HepG2 (cell line): ENCODE data around the gene SYCE3. TPM values are rescaled to one million over a fixed set of nuclear protein-coding genes. Genes with fewer than 3 reads are reported as not detected.

Experiments
- AKAP8 ChIP-seq: sonication (generic); formaldehyde crosslinking; IDR thresholded peaks from 2 replicates; pipeline ENCODE4 v1.5.1; 2020; ENCODE audit warnings: mild to moderate bottlenecking, missing genetic modification reagents
- ASH2L ChIP-seq: fragments of 300-600, 200-600 bp; sonication (generic); IDR thresholded peaks from 2 replicates; pipeline ENCODE4 v1.7.0; 2017; ENCODE audit warnings: low read depth, mild to moderate bottlenecking, moderate library complexity, mixed read lengths, low read length; ENCODE audit not compliant: insufficient read length
- ATF7-NPFF ChIP-seq: sonication (generic); formaldehyde crosslinking; IDR thresholded peaks from 2 replicates; pipeline ENCODE4 v1.8.1; 2023; ENCODE audit warnings: mild to moderate bottlenecking, low read depth, missing genetic modification reagents, moderate library complexity
- CBX1 ChIP-seq: IDR thresholded peaks from one replicate; pipeline ENCODE4 v1.6.1; 2016; ENCODE audit warnings: antibody characterized with exemption, low read depth
- DBP ChIP-seq: sonication (generic); formaldehyde crosslinking; IDR thresholded peaks from 2 replicates; pipeline ENCODE4 v1.4.0; 2020; ENCODE audit warnings: missing genetic modification reagents; ENCODE audit errors: not compliant biosample characterization
- FOXM1 ChIP-seq: sonication (generic); formaldehyde crosslinking; IDR thresholded peaks from 2 replicates; pipeline ENCODE4 v1.5.0; 2020; ENCODE audit warnings: missing genetic modification reagents
- HOXA3 ChIP-seq: sonication (generic); formaldehyde crosslinking; IDR thresholded peaks from 2 replicates; pipeline ENCODE4 v1.5.0; 2020; ENCODE audit warnings: missing genetic modification reagents
- HOXA7 ChIP-seq: sonication (generic); formaldehyde crosslinking; IDR thresholded peaks from 2 replicates; pipeline ENCODE4 v1.8.1; 2022; ENCODE audit warnings: mild to moderate bottlenecking, missing genetic modification reagents, moderate library complexity
- IRF2 ChIP-seq: IDR thresholded peaks from 2 replicates; pipeline ENCODE4 v1.6.1; 2018; ENCODE audit warnings: missing genetic modification reagents, missing compliant biosample characterization
- KDM1A ChIP-seq: IDR thresholded peaks from 2 replicates; pipeline ENCODE4 v1.6.1; 2016; ENCODE audit warnings: missing compliant biosample characterization
- KDM4B ChIP-seq: sonication (generic); formaldehyde crosslinking; IDR thresholded peaks from 2 replicates; pipeline ENCODE4 v1.4.0; 2020; ENCODE audit warnings: missing genetic modification reagents
- NFIB ChIP-seq: sonication (generic); formaldehyde crosslinking; IDR thresholded peaks from 2 replicates; pipeline ENCODE4 v1.9.0; 2021; ENCODE audit warnings: missing genetic modification reagents, mild to moderate bottlenecking, borderline replicate concordance
- POGZ ChIP-seq: sonication (generic); formaldehyde crosslinking; IDR thresholded peaks from 2 replicates; pipeline ENCODE4 v1.4.0; 2020; ENCODE audit warnings: mild to moderate bottlenecking, missing genetic modification reagents
- SRSF1 ChIP-seq: fragments of 200-400 bp; formaldehyde crosslinking; optimal IDR thresholded peaks from 2 replicates; pipeline ENCODE3; 2017; ENCODE audit warnings: mild to moderate bottlenecking, low read depth, low read length, moderate library complexity
- TEAD3 ChIP-seq: optimal IDR thresholded peaks from 2 replicates; pipeline ENCODE3; 2016; ENCODE audit warnings: borderline replicate concordance
- TFAP4 ChIP-seq: sonication (generic); IDR thresholded peaks from 2 replicates; pipeline ENCODE4 v1.6.1; 2016; ENCODE audit warnings: low read depth, borderline replicate concordance
- ZBTB20 ChIP-seq: sonication (generic); formaldehyde crosslinking; IDR thresholded peaks from 2 replicates; pipeline ENCODE4 v1.8.1; 2023; ENCODE audit warnings: missing genetic modification reagents, low read depth, mild to moderate bottlenecking, borderline replicate concordance
- ZBTB37 ChIP-seq: sonication (generic); formaldehyde crosslinking; IDR thresholded peaks from 2 replicates; pipeline ENCODE4 v1.4.0; 2020; ENCODE audit warnings: mild to moderate bottlenecking, missing genetic modification reagents
- ZBTB8A ChIP-seq: sonication (generic); formaldehyde crosslinking; IDR thresholded peaks from 2 replicates; pipeline ENCODE4 v1.4.0; 2020; ENCODE audit warnings: mild to moderate bottlenecking, low read depth, missing genetic modification reagents, borderline replicate concordance
- ZFP36L1 ChIP-seq: sonication (generic); formaldehyde crosslinking; IDR thresholded peaks from 2 replicates; pipeline ENCODE4 v1.8.0; 2022; ENCODE audit warnings: mild to moderate bottlenecking, missing genetic modification reagents, moderate library complexity
- ZKSCAN8 ChIP-seq: IDR thresholded peaks from 2 replicates; pipeline ENCODE4 v1.6.1; 2016; ENCODE audit warnings: borderline replicate concordance, missing genetic modification reagents, missing compliant biosample characterization
- ZNF280B ChIP-seq: sonication (generic); formaldehyde crosslinking; IDR thresholded peaks from 2 replicates; pipeline ENCODE4 v1.5.0; 2020; ENCODE audit warnings: missing genetic modification reagents, mild to moderate bottlenecking, borderline replicate concordance
- ZNF30 ChIP-seq: sonication (generic); formaldehyde crosslinking; IDR thresholded peaks from 2 replicates; pipeline ENCODE4 v1.5.0; 2020; ENCODE audit warnings: mild to moderate bottlenecking, missing genetic modification reagents
- ZNF337 ChIP-seq: sonication (generic); formaldehyde crosslinking; IDR thresholded peaks from 2 replicates; pipeline ENCODE4 v1.5.1; 2020; ENCODE audit warnings: missing genetic modification reagents, low read depth, mild to moderate bottlenecking, borderline replicate concordance
- ZNF564 ChIP-seq: sonication (generic); formaldehyde crosslinking; IDR thresholded peaks from 2 replicates; pipeline ENCODE4 v1.8.1; 2023; ENCODE audit warnings: mild to moderate bottlenecking, missing genetic modification reagents
- ZNF724P ChIP-seq: sonication (generic); formaldehyde crosslinking; IDR thresholded peaks from 2 replicates; pipeline ENCODE4 v1.8.0; 2022; ENCODE audit warnings: missing genetic modification reagents, borderline replicate concordance
- ZNF746 ChIP-seq: sonication (generic); formaldehyde crosslinking; IDR thresholded peaks from 2 replicates; pipeline ENCODE4 v1.8.0; 2022; ENCODE audit warnings: mild to moderate bottlenecking, missing genetic modification reagents
- ZNF839 ChIP-seq: sonication (generic); formaldehyde crosslinking; IDR thresholded peaks from 2 replicates; pipeline ENCODE4 v1.4.0; 2020; ENCODE audit warnings: missing genetic modification reagents, mild to moderate bottlenecking, borderline replicate concordance
- ZSCAN31 ChIP-seq: sonication (generic); formaldehyde crosslinking; IDR thresholded peaks from 2 replicates; pipeline ENCODE4 v1.5.0; 2020; ENCODE audit warnings: low read depth, mild to moderate bottlenecking, missing genetic modification reagents
- polyA plus RNA-seq, 8 experiments: library from polyadenylated mRNA; depleted of rRNA in 3 of 8; stranded (reverse) in 7 of 8; unstranded in 1 of 8; fragments of >200 nt; fragmentation: Illumina TruSeq in 4 of 8; extraction: Trizol in 4 of 8; gene quantifications; 2 replicates each; pipeline versions ENCODE4 v1.2.1 to v1.2.3, GENCODE V29; 2011 to 2016; ENCODE audit warnings: low read depth in 4 of 8, missing spikeins in 1 of 8, mixed read lengths in 1 of 8; ENCODE audit not compliant: insufficient read depth in 1 of 8
- total RNA-seq, 5 experiments: library from RNA; depleted of rRNA; stranded (reverse); fragments of >200 nt; fragmentation: Illumina TruSeq; extraction: Trizol; gene quantifications; 2 replicates each; pipeline ENCODE4 v1.2.3, GENCODE V29; 2016; ENCODE audit warnings: low read depth in 1 of 5

The SYCE3 gene
- total and polyA plus RNA-seq, 2 of the 13 experiments (the other 11 are each of a cell fraction or from before 2014, with no cell fraction given), result not detected

GRCh38 chr22:50507421-50507990 is 55.2 kb downstream of the SYCE3 start, which contains the start of gene LMF2 (continued):
- TF ChIP-seq NFIB (CRISPR knock-in tag) (no peak), ZNF746 (CRISPR knock-in tag) (no peak), CBX1 (no peak), TFAP4 (no peak), ZKSCAN8 (no peak), KDM1A (no peak), KDM4B (CRISPR knock-in tag) (0 out of 2 replicates have a peak, but pooled peaks have one; percentile 21), ZBTB8A (CRISPR knock-in tag) (no peak), ASH2L (no peak), DBP (CRISPR knock-in tag) (no peak), HOXA7 (CRISPR knock-in tag) (no peak), IRF2 (CRISPR knock-in tag) (no peak), ZNF724P (CRISPR knock-in tag) (no peak), ZBTB20 (CRISPR knock-in tag) (no peak), POGZ (CRISPR knock-in tag) (no peak), ZBTB37 (CRISPR knock-in tag) (no peak), AKAP8 (no peak), FOXM1 (CRISPR knock-in tag) (no peak), SRSF1 (no peak), ZNF564 (CRISPR knock-in tag) (no peak), ZNF337 (CRISPR knock-in tag) (no peak), ZFP36L1 (CRISPR knock-in tag) (no peak), ZSCAN31 (no peak), ZNF839 (CRISPR knock-in tag) (no peak), HOXA3 (peak; percentile 43), ZNF280B (CRISPR knock-in tag) (no peak), TEAD3 (CRISPR knock-in tag) (no peak), ZNF30 (no peak), ATF7-NPFF (CRISPR knock-in tag) (no peak)
